AG08395 (cell line): ENCODE results near the gene CALD1.

Experiments used
- DNase-seq: peaks from one replicate; pipeline ENCODE4 v3.0.0; 2012; ENCODE audit warnings: mixed read lengths, low spot score

The CALD1 gene

DNA sequence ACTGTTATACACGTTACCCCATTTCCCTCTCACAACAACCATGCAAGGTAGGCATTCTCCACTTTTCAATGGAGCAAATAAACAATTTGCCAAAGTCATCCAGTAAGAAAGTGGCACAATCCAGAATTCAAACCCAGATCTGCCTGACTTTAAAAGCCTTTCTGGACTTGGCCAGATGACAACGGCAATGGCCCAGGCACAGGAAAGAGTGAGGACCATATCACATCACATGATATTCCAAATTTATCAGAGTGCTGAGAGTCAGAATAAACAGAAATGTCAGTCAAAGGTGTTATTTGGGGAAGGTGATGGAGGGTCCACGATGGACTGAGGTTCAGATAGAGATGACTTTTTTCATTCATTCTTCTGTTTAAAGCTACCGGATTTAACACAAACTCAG, 48.0 kb downstream of the CALD1 start:
- no peak for DNase-seq

DNA sequence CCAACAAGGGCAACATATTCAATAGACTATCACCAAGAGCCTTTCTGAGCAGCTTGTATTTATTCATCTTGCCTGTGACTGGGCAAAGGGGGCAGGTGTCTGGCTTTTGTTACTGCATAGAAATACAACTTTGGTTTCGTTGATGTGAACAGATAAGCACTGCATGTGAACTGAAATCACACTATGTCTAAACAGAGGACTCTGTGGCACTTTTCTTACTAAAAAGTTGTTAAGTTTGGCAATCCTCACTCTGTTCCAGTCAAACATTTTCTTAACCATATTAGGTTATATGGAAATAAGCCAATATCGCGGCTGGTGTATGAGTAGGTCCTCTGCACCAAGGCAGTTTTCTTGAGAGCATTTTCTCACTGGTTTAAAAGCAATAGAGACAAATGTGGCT, 48.5 kb downstream of the CALD1 start:
- DNase-seq: peak; percentile 30

DNA sequence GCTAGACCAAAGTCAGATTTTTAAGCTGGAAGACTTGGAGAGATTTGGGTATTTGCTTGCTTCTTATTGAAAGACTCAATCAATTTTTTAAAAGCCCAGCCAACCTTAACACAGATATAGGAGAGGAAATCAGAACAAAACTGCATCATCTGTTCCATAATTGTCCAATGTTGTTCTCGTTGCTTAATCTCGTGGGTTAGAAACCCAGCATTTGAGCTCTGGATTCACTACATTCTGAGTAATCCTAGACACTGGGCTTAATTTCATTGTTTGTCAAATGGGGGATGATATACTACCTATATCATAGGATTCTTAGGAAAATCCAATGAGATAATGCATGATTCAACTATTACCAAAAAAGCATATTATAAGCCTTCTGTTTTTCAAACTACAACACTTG, 48.9 kb downstream of the CALD1 start:
- DNase-seq: no peak

DNA sequence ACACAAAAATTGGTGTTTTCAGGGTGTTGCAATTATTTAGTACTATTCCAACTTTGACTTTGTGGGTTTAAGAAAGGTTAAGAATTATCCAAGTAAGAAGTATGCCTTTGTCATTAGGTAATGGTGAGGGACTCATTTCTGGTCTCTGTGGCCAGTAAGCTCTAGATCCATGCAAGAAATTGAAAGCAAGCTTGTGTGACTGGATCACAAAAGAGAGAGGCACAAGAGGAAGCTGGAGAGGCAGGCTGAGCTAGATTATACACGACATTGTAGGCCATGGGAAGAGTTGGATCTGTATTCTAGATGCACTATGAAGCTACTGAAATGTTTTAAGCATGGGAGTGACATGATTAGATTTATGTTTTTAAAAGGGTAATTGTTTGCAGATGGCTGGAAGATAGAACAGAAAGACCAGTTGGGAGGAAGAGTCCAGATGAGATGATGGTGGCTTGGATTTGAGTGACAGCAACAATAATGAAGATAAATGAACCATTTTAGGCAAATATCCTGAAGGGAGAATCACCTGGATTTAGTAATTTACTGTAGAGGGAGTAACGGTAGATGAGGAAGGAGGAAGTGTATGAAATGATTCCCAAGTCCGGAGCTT, 50.0 kb downstream of the CALD1 start:
- no peak for DNase-seq

DNA sequence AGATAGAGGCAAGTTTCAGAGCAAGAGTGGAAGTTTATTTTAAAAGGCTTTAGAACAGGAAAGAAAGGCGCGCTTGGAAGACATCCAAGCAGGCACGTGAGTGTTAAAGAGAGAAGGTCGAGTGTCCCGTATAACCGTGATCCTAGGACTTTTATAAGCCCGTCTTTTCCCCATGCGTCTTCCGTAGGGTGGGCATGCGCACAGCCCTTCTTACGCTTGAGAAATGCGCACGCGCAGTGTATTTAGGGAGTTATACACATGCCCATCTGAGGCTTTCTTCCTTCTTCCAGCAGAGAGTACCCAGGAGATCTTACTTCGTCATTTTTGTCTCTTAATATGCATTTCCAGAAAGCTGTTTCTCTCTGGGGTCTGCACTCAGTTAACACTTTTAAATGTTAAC, 52.4 kb downstream of the CALD1 start:
- no peak for DNase-seq

DNA sequence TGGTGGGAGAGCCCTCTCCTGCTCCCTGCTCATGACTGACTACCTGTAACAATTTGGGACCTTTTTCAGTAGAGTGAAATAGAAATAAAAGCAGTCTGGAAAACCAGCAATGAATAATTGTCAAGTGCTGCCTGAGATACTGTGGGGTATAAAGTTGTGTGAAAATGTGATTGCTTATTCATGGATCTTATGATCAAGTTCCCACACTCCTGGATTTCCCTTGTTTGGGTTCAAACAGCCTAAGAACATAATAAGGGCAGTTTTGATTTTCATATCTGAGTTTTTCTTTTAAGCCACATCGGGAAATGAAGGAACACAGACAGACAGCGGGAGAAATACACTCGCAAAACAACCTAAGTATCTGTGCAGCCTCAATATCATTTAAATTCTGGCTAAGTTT, 52.9 kb downstream of the CALD1 start:
- DNase-seq: no peak

DNA sequence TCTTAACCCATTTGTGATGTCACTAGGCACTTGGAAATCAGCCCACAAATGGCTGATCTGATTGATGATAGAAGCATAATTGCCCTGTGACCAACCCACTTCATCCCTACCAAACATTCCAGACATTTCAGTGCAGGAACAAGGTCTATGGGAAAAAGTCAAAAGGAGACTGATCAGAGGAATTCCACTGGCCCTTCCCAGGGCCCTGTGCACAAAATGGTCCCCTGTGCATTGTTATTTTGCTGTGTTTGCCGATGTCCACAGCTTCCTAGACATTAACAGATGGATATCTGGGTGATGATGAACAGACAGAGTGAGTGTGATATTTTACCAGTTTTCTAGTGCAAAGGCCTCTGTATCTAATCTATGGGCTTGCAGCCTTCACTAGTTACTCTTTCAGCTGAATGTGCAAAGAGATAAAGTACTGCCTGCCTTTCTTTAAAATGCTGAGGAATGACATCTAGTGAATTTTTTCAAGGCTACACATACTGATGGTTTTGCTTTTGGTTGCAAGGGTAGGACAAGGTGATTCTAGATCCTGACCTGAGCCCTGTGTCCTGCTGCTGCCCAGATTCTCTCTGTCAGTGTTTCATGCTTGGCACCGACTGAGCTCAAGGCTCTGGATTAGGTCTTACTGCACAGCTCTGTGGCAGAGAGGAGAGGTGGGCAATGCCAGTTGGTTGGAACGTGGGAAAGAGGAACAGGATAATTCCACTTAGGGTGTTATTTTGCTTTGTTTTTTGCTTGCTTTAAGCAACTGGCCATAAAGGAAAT, 55.4 kb downstream of the CALD1 start:
- DNase-seq: peak; percentile 48

DNA sequence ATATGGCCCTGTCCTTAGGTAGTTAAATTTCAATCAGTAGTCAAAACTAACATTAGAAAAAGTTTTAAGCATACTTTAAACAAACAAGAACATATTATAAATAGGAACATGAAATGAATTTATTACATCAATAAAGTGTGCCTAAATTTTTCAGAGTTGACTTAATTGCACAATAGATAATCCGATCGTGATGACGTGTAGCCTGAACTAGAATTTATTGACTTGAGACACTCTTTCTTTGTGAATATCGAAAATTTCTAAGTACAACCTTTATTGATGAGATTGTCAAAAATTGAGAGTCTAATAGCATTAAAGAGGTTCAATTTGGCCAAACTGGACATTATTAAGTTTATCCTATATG, 56.0 kb downstream of the CALD1 start:
- no peak for DNase-seq

DNA sequence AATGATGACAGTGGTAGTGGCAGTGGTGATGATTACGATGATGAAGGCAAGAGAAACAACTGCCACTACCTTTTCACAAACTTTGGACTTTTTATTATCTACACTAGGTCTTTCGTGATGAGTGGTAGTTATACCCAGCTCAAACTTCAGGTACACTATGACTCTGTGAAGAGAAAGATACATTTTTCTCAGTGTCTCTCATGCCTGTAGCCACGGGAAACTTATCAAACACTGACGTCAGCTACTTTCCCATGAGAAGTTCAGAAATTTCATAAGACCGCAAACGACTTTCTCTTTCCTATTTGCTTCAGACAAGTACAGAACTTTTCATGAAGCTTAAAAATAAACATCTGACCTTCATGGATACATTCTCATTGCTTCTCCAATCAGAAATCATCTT, 57.0 kb downstream of the CALD1 start:
- no peak for DNase-seq

DNA sequence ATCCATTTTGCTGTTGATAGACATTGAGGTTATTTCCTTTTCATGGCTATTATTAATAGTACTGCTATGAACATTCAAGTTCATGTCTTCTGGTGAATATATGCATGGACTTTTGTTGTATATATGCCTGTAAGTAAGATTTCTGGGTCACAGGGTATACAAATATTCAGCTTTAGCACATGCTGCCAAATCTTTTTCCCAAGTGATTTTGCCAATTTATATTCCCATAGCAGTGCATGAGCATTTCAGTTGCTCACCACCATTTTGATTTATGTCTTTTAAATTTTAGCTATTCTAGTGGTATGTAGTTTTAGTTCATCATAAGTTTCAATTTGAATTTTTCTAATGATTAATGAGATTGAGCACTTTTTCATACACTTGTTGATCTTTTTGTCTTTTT, 59.9 kb downstream of the CALD1 start:
- DNase-seq: no peak

DNA sequence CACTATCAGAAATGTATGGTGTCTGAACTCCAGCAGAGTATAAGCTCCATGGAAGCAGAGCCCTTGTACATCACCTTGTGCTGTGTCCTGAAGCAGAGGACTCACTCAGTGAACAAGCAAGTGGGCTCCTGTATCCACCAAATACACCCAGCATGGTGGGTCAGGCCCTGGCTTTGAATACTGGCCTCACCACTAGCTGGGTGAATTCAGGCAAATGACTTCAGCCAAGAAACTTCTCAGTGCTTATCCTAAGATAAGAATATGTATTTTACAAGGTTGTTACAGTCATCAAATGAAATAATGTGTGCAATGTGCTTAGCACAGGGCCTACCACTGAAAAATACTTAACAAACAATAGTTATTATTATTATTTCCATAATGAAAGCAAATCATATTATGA, 62.6 kb downstream of the CALD1 start:
- no peak for DNase-seq

DNA sequence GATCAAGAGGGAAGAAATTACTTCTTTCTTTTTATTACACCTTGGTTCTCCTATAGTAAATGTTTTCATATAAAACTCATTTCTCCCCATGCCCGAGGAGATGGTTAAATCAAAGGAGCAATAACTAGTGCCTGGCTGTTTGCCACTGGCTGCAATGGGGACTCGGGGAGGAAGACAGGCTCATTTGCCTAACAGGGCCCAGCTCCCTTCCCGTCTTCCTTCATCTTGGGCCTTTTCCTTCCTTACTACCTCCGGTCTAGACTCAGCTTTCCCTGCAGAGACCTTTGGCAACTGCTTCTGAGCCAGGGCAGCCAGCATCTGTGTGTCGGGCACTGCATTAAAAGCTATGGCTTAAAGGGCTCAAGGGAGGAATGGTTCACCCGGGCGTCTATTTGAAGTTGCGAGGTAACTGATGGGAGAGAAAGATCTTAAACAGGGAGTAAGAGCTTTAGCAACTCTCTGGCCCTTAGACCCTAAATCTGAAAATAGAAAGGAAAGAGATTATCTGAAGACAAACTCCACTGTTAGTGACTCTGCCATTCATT, 63.5 kb downstream of the CALD1 start:
- DNase-seq: no peak

DNA sequence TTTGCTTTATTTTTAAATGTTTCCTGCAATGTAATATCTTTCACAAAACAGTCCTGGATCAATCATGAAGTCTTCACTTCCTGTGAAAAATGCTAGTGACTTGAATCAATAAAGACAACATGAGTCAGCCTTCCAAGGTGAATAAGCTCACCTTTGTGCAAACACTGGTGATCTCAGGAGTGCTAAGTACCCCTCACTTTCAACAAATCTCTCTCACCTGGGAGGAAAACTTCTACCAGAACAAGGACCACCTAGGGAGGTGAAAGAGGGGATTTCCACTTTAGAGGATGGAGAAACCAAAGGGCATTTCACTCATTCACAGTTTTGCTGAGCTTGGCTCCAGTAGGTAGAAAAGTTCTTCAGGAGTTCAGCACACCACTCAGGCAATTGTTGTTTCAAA, 64.8 kb downstream of the CALD1 start:
- DNase-seq: no peak

DNA sequence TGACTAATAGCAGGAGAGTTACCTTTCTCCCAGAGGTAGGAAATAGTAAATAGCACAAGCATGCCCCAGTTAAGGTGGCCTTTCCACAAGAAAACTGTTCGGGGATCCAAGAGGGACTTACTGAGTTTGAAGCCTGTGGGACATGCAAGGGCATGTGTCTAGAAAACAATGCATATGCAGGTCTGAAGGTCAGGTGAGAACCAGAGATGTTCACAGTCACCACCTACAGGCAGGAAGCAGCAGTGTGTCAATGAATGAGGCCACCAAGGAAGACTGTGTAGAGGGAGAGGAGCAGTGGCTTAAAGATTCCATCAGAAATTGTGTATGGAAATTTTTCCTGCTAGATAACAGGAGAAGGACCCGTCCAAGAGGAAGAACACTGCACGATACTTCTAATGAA, 66.0 kb downstream of the CALD1 start:
- no peak for DNase-seq

DNA sequence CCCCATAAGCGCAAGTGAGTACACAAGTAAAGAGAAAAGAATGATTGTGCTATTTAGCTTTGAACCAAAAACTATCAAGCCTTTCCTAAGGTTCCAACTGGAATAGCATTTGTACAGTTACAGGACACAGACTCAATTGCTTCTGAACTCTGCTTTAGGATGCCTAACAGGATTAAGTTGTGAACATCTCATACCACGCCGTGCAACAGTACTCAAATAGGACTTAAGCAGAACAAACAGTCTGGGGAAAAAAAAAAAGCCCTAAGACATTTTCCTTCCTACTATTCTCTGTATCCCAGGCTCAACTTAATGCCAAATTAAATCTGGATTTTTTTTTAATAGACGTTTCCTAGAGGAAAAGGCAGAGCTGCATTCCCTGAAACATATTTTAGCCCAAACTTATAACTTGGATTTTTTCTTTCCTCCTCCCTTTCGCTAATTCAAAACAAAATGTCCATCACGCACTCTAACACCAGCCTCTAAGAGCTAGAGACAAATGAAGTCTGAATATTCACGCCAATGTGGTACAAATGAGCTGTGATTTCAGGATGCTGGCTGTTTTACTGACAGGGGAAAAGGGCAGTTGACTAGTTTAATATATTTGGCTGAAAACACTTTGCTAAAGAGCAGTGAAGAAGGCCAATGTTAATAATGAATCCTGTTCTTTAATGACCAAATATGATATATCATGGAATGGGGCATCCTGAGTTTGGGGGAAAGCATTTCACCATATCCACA, 68.6 kb downstream of the CALD1 start:
- no peak for DNase-seq

DNA sequence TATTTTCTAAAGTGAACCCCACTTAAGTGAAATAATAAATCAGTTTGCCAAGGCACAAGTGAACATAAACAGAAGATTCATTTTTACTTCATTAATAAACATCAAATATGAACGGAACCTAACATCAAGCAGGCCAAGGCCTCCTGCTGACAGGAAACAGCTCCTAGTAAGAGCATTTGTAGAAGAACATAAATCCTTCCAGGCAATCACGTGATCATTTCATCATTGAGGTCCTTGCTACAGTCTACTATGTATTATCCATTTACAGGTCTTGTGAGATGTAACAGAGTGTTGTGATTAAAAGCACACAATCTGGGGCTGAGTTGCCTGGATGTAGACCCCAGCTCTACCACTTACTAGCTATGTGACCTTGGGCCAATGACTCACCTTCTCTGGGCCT, 70.6 kb downstream of the CALD1 start:
- DNase-seq: no peak

DNA sequence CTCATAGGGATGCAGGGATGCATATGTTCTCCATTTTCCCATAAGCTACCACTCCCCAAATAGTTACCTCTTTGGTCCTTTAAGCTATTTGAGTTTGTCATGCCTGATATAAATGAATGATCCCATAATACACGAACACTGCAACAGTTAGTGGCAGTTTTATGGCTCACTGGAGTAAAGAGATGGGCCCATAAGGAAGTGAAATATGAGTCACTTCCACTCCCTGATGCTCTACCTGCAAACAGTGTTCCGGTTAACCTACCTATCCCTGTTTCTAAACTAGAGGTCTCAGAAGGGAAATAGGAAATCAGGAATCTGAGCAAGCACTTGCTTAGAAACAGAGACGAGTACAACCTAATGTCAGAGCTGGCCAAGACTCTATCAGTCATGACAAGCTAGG, 71.7 kb downstream of the CALD1 start:
- no peak for DNase-seq

DNA sequence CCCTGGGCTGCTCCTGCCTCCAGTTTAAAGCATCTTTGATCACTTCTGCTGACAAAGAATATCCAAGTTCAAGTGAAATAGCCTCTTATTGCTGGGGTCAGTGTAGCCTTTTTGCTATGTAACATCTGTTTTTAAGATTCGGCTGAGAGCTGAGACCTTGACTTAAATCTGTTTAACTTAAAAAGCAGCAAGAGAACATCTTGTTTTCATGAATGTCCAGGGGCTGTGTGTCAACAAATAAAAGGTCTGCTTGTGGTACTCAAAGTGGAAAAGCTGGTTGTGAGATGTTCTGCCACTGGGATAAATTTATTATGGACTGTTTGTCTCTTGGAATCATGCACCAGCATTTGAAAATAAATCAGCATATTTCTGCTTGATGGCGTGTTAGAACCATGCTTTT, 73.2 kb downstream of the CALD1 start:
- no peak for DNase-seq

DNA sequence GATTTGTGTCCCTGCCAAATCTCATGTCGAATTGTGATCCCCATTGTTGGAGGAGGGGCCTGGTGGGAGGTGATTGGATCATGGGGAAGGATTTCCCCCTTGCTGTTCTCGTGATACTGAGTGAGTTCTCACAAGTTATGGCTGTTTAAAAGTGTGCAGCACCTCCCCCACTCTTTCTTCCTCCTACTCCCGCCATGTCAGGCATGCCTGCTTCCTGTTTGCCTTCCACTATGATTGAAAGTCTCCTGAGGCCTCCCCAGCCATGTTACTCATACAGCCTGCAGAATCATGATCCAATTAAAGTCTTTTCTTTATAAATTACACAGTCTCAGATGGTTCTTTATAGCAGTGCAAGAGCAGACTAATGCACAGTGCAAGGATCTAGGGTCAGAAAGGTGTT, 75.4 kb downstream of the CALD1 start:
- peak; percentile 17 for DNase-seq

DNA sequence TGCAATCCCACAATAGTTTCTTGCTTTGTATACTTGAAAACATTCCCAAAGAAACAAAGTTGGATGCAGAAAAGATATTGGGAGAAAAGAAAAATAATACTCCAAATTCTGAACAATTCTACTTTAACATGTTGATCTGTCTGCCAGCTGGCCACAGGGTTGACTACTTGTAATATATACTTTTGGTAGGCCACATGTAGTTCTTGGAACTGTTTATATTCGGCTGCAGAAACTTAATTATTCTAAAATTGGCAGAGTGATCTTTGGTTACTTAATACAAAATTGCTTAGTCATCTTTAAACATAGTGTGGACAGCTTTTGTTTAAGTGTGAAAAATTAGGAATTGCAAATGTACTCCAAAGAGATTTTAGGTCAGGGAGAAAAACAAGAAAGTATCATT, 76.0 kb downstream of the CALD1 start:
- peak; percentile 19 for DNase-seq

DNA sequence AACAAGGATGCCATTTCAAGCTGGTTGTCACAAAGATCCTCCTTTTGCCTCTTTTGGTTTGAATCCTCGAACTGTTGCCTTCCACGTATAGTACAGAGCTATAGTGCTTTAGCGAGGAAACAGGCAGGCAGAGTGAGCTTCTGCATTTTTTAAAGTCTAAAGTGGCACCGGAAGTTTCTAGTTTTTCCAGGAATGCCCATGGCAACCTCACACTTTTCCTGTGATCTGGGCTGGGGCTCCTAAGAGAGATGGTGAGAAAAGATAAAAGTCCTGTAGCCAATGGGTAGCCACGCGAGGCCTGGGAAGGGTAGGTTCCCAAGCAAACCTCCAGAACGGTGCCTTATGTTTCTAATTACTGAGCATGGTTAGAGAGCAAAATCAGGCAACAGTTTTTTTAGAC, 76.7 kb downstream of the CALD1 start:
- peak; percentile 73 for DNase-seq

DNA sequence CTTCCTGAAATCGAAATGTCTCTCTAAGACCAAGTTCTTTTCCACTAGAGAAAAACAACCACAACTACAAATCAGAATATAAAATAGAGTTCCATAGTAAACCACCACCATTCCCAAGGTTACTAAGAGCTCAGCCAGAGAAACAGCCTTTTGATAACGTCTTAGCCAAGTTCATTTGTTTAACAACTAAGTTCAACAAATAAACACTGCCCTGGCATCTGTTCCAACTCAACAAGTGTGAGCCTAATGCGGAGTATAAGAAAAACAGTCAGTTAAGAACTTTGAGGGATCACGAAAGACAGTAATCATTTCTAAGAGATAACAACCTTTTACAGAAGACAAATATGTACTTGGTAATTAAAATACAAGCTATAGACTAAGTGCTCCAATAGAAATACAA, 77.3 kb downstream of the CALD1 start:
- DNase-seq: no peak

DNA sequence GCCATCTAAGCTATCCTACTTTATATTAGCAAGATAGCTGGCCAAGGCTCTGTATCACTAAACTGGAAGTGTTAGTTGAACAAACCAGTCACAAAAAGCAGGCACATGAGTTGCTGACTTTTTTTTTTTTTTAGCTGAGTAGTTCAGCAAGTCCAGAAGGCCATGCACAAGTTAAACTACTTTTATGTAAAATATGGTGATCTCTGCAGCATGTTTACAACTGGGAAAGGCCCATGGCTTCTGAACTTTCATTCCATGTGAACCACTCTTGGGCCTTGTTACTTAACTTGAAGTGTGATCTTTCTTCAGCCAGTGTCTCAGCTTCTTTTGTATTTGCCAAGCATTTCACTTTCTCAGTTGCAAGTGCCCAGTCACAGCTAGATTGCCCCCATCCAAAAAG, 78.5 kb downstream of the CALD1 start:
- no peak for DNase-seq
